OCI-LY1 (cell line): Measurements from ENCODE around the gene HERPUD2.

Experiments
- EZH2 ChIP-seq: fragments of 200-600 bp; sonication (generic), shearing (Covaris generic); IDR thresholded peaks from 2 replicates; pipeline ENCODE4 v1.8.0; 2017; ENCODE audit warnings: borderline replicate concordance, mixed run types, mild to moderate bottlenecking, antibody characterized with exemption, low read length, moderate library complexity, mixed read lengths
- TF ChIP-seq, protein P1 (sequence below): fragments of 200-600 bp; sonication (generic), shearing (Covaris generic); IDR thresholded peaks from 2 replicates; pipeline ENCODE4 v1.5.1; 2017; ENCODE audit warnings: mild to moderate bottlenecking, antibody characterized with exemption, low read length, moderate library complexity, mixed read lengths

DNA sequence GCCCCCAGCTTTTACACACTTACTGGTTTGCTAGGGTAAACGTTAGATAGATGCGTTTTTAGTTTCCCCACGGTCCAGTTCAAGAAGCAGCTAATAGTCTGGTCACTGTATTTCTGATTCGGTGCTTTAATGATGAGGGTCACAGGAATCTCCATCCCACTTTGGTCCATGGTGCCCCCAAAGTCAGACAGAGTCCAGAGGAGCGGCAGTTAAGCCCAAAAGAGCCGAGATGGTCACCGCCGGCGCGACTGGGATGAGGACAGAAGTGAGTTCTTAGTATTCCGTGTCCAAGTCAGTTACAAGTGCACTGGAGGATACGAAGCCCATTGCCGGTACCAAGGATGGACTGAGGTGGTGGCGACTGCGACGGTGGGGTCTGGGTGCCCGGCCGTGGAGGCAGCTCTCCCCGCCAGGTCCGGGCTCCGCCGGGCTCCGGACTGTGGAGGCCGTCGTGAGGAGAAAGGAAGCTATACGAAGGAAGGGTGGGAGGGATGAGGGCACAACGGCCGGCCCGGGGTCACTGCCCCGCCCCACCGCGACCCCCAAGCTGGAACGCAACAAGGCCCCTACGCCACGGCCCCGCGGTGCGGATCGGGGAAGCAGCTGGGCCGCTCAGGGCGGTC is 663 bp downstream of the HERPUD2 start:
- TF ChIP-seq, protein P1, sequence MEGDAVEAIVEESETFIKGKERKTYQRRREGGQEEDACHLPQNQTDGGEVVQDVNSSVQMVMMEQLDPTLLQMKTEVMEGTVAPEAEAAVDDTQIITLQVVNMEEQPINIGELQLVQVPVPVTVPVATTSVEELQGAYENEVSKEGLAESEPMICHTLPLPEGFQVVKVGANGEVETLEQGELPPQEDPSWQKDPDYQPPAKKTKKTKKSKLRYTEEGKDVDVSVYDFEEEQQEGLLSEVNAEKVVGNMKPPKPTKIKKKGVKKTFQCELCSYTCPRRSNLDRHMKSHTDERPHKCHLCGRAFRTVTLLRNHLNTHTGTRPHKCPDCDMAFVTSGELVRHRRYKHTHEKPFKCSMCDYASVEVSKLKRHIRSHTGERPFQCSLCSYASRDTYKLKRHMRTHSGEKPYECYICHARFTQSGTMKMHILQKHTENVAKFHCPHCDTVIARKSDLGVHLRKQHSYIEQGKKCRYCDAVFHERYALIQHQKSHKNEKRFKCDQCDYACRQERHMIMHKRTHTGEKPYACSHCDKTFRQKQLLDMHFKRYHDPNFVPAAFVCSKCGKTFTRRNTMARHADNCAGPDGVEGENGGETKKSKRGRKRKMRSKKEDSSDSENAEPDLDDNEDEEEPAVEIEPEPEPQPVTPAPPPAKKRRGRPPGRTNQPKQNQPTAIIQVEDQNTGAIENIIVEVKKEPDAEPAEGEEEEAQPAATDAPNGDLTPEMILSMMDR, result no peak
- no peak for TF ChIP-seq EZH2
